HUDEP-2 (cell line): Measurements from ENCODE around the gene EME2.
A peak's percentile ranks its signal among the peaks of the same experiment; 100 is the strongest.
"Not testable (repeated sequence)": the region's sequence is repeated elsewhere in the genome, so short reads cannot be mapped to it uniquely, and the experiment has no call there.

ENCODE experiments used
- DNase-seq, 76 experiments: peaks; one replicate each; lab custom pipeline; 2025; ENCODE audit not compliant: unreplicated experiment in 76 of 76; lab: John Stamatoyannopoulos, UW

EME2 gene

DNA sequence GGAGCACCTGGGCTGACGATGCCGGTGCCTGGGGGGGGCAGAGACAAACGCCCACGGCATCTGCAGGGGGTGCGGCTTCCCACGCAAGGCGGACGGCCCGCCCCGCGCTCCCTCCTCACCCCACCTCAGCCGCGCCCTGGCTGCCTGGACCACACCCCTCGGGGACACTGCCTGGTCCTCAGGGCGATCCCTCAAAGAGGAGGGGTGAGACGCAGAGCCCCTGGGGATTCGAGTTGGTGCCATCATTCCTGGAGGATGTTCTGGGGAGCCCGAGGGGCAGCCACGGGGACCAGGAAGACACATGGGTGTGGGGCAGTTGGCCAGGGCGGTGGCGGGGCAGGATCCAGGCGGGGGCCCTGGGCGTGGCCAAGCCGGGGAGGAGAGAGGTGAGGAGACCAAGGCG is 17.0 kb downstream of the EME2 start:
- DNase-seq: peak in 2 of 76 experiments; percentile 4 to 9

DNA sequence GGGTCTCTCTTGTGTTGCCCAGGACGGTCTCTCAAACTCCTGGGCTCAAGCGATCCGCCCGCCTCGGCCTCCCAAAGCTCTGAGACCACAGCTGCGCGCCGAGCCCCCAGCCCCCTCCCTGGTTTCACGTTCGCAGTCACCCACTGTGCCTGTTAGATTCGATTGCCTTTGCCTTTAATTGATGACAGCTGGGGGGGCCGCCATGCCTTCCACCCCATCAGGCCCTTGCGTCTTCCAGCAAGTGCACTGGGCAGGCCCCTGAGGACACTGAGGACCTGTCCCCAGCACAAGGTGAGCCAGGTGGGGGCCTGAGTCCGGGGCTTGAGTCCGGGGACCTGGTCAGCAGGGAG is 17.6 kb downstream of the EME2 start:
- DNase-seq: no peak

DNA sequence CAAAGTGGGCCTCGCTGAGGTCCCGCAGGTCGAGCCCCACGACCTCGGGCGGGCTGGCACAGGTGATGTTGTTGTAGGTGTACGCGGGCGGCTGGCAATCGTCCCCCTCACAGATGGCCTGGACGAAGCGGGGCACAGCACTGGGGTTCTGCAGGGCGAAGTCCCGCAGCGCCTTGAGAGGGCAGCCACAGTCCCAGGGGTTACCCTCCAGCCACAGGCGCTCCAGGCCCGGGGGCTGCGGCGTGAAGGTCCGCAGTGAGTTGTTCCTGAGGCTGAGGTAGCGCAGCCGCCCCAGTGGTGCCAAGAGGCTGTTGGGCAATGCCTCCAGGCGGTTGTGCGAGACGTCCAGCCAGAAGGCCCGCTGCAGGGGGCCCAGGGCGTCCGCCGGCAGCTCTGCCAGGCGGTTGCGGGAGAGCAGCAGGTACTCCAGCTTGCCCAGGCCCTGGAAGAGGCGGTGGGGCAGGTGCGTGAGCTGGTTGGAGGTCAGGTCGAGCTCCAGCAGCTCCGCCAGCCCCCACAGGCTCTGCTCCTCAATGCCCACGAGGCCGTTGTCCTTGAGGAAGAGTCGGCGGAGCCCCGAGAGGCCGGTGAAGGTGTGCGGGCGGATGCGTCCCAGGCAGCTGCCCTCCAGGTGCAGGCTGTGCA is 18.1 kb downstream of the EME2 start:
- no peak for DNase-seq

DNA sequence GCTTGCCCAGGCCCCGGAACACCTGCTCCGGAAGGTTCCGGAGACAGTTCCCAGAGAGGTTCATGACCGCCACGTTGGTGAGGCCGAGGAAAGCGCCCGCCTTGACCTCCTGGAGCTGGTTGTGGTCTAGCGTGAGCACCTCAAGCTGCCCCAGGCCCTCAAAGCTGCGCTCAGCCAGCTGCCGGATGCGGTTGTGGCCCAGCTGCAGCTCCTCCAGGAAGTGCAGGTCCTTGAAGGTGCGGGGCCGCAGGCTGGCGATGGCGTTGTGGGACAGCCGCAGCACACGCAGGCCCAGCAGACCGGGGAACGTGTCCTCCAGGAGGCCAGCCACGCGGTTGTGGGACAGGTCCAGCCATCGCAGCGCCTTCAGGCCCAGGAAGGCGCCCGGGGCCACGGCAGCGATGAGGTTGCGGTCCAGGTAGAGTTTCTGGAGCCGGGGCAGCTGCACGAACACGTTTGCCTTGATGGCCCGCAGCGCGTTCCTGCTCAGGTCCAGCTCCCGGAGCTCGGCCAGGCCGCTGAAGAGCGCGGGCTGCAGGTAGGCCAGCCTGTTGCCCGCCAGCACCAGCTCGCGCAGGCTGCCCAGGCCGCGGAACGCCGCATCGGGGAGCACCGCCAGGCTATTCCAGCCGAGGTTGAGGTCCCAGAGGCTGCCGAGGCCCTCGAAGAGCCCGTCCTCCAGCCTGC is 18.8 kb downstream of the EME2 start:
- no peak for DNase-seq

DNA sequence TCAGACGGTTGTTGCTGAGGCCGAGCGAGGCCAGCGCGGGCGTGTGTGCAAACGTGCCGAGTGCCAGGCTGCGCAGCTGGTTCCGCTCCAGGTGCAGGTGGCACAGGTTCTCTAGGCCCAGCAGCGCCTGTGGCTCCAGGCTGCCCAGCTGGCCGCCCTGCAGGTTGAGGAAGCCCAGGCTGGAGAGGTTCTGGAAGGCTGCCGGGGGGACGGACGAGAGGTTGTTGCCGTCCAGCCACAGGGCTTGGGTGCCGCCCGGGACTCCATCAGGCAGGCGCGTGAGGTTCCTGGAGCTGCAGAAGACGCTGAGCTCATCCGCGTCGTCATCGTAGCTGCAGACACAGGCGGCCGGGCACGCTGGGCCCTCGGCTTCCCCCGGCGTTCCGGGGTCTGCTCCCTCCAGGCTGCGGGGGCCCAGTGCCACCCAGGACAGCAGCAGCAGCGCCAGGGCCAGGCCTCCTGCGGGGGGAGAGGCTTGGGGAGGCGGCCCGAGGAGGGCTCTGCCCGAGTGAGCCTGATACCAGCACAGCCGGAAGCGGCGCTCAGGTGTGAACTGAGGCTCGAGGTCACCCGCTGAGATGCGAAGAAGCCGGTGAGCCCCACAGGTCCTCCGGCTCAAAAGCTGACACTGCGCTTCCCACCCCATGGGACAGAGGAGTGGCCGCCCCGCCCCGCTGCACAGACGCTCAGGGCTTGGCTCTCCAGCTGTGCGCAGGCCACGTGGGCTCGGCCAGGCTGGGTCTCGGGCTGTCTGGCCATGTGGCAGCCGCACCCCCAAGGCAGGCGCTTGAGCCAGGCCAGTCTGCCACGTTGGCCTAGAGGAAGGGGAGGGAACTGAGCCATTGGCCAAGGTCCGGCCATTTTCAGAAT is 19.6 kb downstream of the EME2 start:
- no peak for DNase-seq

DNA sequence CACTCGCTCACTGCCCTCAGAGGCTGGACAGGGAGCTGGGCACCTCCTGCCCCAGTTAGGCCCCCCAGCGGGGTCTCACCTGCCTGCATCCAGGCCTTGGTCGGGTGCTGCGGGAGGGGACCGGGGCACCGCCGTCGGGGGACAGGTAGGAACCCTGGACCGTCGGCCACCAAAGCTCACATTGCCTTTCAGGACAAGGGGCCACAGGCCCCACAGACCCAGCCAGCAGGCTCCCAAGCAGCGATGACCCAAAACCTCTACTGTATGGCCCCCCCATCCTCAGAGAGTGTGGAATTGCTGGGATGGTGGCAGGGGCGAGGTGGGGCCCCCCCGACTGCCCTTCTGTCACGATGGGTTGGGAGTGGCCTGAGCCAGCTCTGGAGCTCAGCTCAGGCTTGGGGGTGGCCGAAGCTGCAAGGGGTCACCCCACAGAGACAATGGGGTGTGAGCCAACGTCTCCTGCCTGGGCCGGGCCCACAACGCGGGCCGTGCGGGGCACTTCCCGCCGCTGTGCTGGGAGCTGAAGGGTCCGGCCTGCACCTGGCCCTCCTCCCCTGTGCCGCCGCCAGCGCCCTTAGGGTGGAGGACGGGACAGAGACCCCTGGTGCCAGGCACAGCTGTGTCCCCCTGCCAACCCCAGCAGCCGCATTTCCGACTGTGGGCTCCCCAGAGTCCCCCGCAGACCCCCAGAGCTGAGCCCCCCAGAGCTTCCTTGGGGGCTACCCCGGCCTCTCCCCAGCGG is 20.4 kb downstream of the EME2 start:
- no peak for DNase-seq

DNA sequence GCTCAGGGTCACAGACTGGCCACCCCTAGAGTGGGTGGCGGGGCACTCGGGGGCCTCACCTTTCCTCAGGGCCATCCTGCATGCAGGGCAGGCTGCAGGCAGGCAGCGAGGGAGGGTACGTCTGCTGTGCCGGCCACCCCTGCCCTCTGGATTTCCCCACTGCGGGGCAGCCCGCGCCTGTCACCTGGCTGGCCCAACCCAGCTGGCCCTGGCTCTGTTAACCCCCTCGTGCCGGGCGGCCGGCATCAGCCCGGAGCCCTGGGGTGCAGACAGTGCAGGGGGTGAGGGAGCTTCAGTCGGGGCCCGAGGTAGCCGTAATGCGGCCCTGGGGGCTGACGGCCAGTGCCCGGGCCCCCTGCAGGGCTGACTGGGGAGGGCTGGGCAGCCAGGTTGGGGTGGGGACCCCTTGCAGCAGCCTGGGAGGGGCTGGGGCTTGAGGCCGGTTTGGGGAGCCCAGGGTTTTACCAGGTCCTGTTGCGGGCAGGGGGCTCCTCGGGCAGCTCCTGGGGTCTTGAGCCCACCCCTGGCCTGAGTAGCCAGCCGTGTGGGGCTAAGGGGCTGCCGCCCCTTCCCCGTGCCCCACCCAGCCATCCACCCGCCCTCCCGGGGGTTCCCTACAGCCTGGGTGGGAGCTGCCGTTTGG is 21.1 kb downstream of the EME2 start, which contains the start of gene IGFALS:
Gene IGFALS, minus strand, starts transcription at position 128 of the 643 bp plus-strand sequence. Its CDS starts 53 bp downstream, at position 75.
- no peak for DNase-seq

DNA sequence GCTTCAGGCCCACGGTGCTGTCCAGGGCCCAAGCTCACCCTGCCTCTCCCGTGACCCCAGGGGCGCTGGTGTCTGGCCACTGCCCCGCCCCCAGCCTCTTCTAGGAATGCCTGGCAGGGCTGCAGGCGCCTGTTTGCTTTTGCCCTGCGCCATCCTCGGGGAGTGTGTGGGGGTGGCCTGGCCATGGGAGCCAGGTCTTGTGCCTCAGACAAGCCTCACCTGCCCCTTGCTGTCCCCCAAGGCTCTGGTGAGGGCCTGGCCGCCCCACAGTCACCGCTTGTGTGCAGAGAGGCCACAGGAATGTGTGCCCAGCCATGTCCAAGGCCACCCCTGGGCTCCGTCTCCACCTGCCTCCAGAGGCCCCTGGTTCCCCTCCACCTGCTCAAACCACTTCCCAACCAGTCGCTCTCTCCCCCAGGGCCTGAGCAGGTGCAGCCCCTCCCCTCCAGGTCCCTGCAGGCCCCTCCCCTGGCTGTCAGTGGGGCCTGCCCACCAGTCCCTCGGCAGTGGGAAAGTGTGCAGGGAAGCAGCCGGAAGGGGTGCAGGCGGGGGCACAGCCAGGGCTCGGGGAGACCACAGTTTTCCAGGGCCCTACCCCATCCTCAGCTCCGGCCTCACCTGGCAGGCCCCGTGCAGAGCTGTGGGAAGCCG is 21.7 kb downstream of the EME2 start:
- no peak for DNase-seq

DNA sequence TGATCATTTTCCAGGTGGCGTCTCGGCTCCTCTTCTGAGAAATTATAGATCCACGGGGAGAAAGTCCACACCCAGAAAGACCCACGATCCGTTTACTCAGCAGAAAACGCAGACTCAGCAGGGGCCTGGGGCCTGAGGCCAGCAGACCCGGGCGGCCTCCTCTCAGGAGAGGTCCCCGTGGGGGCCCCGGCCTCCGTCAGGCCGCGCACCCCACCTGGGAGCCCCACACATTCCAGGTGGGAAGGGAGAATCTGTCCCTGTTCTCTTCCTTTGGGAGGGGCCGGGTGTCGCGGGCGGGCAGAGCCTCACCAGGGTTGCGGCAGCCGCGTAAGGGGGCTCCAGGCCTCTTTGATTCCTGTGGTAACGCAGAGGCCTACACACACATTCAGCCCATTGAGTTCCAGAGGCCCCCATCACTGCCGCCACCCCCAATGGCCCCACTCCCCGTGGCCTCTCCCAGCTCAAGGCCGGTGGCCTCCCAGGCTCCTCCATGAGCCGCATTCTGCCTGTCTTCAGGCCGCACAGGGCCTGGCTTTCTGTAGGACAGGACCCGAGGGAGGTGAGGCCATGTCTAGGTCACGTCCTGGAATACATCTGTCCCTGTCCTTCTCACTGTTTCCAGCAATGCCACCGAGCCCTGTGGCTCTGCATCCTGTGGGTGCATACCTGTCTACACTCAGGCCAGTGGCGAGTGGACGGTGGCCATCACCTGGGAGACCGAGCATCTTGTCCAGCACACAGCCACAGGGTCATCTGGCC is 22.5 kb downstream of the EME2 start:
- DNase-seq: no peak

DNA sequence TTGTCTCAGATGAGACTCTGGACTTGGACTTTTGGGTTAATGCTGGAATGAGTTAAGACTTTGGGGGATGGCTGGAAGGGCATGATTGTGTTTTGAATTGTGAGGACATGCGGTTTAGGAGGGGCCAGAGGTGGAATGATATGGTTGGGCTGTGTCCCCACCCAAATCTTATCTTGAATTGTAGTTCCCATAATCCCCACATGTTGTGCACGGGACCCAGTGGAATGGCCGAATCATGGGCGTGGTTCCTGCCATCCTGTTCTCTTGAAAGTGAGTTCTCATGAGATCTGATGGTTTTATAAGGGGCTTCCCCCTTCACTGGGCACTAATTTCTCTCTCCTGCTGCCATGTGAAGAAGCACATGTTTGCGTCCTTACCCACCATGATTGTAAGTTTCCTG is 26.7 kb downstream of the EME2 start:
- DNase-seq: not testable (repeated sequence)

DNA sequence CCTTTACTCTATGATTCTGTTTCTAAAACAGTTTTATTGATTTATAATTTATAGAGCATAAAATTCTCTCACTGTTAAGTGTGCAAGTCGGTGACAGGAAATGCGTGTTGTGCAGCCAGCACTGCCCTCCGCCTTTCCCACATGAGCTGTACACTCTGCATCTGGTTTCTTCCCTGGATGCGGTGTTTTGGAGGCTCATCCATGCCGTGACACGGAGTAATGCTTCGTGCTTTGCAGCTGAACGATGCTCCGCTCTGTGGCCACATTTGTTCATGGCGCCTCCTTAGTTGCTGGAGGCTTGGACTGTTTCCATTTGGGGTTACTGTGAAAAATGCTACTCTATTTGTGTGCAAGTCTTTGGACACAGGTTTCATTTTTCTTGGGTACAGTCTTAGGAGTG is 28.1 kb downstream of the EME2 start:
- no peak for DNase-seq

DNA sequence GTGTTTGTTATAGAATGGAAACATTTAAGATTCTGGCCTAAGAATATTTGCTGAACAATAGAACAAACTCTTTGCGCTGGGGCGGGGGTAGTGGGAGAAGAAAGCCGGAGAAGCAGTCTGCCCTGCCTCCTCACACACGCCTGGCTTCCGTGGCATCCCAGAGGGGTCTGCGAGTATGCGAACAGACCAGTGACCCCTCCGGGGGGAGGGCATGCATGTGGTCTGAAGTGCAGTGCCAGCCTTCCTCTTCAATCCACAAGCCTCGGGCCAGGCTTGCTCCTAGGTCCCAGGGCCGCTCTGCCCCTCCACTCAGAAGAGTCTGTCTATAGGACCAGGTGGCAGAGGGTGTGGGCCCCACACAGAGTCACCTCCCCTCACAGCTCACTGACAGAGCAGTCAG is 35.0 kb downstream of the EME2 start:
- no peak for DNase-seq

DNA sequence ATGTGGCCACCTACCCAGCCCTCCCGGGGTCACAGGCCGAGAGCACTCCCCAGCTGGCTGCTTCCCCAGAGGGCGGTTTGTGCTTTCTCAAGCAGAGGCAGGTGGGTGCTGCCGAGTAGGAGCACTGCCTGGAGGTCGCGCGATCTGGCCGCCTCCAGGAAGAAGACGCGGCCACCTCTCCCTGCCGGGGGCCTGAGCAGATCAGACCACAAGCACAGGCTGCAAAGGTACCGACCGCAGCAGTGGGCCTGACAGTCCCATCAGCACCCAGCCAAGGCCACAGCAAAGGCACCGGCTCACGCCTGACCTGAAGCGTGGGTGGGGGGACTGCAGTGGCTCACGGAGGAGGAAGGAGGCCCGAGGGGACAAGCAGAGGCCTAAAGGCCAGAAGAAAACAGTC is 36.1 kb downstream of the EME2 start:
- DNase-seq: no peak

DNA sequence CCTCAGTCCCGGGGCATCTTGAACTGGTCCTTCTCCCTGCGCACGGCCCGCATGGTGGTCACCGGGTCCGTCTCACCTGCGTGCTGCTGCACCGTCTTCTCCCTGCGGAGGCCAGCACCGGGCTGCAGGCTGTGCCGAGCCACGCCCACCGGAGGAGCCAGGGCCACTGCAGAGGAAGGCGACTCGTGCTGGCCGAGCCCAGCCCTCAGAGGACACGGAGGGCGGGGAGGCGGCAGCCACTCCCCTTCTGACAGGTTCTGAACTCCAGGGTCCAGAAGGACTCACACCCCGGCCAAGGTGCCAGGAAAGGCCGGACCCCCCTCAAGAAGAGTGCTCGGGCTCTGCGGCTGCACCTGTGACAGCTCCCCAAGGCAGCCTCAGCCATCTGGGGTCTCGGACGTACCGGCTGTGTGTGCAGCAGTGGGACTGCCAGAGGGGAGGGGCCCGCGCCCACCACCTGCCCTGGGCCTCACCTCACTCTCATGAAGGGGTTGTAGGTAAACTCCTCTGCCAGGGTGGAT is 36.7 kb downstream of the EME2 start:
- DNase-seq: no peak

DNA sequence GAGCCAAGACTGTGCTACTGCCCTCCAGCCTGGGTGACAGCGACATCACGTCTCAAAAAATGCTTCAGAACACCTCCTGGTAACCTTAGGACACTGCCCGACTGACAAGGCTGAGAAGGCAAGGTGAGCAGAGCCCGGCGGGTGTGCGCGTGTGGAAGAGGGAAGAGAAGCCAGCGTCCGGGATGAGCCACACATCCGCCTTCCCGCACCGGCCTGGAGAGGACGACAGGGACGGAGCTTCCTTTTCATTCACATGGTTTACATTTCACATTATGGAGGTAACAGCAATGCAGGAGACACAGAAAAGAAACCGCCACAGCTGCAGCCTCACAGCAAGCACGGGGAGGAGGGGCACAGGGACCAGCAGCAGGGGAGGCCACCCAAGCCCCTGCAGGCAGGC is 37.5 kb downstream of the EME2 start:
- no peak for DNase-seq

DNA sequence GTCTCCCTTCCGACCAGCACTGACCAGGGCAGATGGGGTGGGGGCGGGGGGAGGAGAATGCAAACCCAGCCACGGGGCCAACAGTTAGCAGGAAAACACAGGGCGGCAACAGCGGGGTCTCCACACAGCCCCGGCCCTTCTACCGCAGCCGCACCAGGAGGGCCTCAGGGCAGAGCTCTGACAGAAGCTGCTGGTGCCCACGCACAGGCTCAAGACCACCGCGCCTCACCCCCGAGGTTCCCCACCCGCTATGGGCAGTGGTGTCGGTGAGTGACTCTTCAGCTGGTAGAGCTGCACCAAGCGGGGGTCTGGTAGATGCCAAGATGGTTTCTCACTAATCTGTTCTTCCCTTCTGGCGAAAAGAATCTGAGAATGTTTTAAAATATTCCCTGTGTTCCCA is 37.9 kb downstream of the EME2 start:
- no peak for DNase-seq

DNA sequence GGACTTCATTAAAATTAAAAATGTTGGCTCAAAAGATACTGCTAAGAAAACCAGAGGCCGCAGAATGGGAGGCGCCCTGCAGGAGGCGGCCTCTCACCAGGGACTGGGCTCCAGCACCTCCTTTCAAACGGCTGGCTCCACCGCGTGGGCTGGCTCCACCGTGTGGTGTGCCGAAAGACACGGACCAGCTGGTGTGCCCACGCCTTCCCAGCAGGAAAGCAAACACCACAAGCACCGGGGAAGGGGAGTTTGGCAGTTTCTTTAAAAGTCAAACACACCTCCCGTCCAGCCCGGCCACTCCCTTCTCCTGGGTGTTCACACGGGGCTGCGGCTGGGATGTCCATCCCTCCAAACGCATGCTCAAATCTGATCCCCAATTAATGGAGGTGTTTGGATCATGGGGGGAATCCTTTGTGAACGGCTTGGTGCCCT is 40.1 kb downstream of the EME2 start:
- peak in 67 of 76 experiments; percentile 10 to 87 (median 69) for DNase-seq

DNA sequence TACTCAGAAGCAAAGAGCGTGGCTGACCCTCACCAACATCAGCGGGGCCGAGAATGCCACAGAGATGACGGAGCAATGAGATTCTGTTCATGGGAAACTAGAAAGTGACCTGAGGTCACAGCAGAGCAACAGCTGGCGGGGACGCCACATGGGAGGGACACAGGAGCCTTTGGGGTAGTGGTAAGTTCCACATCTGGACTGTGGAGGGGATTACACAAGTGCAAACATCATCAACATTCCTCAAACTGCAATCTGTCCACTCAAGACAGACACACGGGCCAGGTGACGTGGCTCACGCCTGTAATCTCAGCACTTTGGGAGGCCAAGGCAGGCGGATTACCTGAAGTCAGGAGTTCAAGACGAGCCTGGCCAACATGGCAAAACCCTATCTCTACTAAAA is 42.9 kb downstream of the EME2 start:
- no peak for DNase-seq
